BJ (cell line): ENCODE data around the gene DHX38. TPM values are rescaled to one million over a fixed set of nuclear protein-coding genes. Genes with fewer than 3 reads are reported as not detected.

ENCODE experiments used
- CTCF ChIA-PET: fragments of 350-600 bp; formaldehyde crosslinking; extraction: SDS; loops from one replicate; lab custom pipeline; 2021; ENCODE audit warnings: antibody characterized with exemption, inconsistent platforms; lab: Yijun Ruan, JAX
- POLR2A ChIA-PET: fragments of 300-600 bp; sonication (Branson Sonifier 250); formaldehyde crosslinking; extraction: SDS; loops from one replicate; lab custom pipeline; 2021; ENCODE audit warnings: antibody characterized with exemption; lab: Charles Lee
- DNase-seq: peaks from one replicate; pipeline ENCODE4 v3.0.0-alpha.2; 2011; ENCODE audit warnings: low read depth
- H3K27me3 ChIP-seq: 2 replicates; pipeline ENCODE4 v1.6.0; 2011; ENCODE audit warnings: low read length; ENCODE audit not compliant: control insufficient read depth, insufficient read depth
- H3K36me3 ChIP-seq: 2 replicates; pipeline ENCODE4 v1.5.1; 2011; ENCODE audit warnings: low read length; ENCODE audit not compliant: control insufficient read depth, insufficient read depth
- H3K4me3 ChIP-seq: 2 replicates; pipeline ENCODE4 v1.5.1; 2011; ENCODE audit warnings: low read depth, mild to moderate bottlenecking, control low read depth, low read length
- CTCF ChIP-seq: IDR thresholded peaks from 2 replicates; pipeline ENCODE4 v1.5.1; 2011; ENCODE audit warnings: low read depth, mild to moderate bottlenecking, control low read depth, inconsistent platforms, low read length, moderate library complexity; ENCODE audit not compliant: insufficient read depth
- polyA plus RNA-seq: library from polyadenylated mRNA; depleted of rRNA; stranded (reverse); fragments of >200 nt; gene quantifications from 2 replicates; pipeline ENCODE4 v1.2.3, GENCODE V29; 2011

Gene DHX38
- polyA plus RNA-seq, 1 experiment = 37.6 TPM

DNA sequence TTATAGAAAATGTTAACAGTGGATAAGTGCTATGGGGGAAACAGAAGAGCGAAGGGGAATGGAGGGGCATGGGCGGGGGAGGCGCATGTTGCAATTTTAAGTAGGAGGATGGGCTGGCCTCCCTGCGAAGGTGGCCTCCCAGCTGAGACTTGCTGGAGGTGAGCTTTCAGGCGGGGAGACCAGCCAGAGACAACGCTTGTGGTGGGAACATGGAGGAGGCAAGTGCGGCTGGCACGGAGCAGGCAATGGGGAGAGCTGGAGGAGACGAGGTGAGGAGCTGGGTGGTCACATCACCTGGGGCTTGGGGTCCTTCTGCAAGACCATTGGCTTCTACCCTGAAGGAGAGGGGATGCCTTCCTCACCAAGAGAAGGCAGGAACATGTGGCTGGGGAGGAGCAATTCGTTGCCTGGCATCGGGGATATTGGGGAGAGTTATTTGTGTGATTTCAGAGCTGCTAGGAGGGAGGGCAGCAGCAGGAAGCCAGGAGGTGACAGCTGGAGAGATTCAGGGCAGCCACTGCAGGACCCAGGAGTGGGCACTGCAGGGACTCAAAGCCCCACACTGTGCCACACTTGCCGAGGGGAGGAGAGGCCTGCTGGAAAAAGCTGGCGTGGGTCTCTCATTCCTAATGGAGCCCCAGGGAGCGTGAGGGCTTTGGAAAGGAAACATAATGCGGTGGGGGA is 43.9 kb downstream of the DHX38 start:
- TF ChIP-seq CTCF = no peak
- ChIA-PET CTCF (no interaction called here), POLR2A (no interaction called here)

DNA sequence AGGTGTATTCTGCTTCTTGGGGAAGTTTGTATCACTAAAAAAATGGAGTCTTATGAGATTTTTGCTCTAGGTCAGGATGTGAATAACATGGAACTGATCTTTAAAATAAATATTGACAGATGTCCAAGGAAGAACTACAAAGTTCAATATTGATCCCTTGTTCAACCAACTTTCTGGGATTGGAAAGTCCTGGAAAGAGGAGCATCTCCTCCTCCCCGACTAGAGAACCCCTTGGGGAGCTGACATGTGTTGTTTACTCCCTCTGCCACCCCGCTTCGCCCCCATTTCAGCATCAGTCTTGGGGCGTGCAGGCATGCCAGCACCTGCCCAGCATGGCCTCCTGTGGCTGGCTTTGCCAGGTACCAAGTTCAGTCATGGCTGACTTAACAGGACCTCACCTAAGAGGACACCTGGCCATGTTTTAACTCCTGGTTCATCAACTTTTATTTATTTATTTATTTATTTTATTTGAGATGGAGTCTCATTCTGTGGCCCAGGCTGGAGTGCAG is 44.5 kb downstream of the DHX38 start:
- Histone ChIP-seq H3K27me3 (no peaks in the 10 kb centered on the region), H3K36me3 (no peaks in the 10 kb centered on the region), H3K4me3 (no peak overlapping the region)
- no peak for TF ChIP-seq CTCF
- POLR2A ChIA-PET = no interaction called here
- DNase-seq = no peak
- CTCF ChIA-PET = no interaction called here

More for the DNA sequence above, 43.9 kb downstream of the DHX38 start:
- Histone ChIP-seq H3K27me3 (no peaks in the 10 kb centered on the region), H3K4me3 (no peak overlapping the region), H3K36me3 (no peaks in the 10 kb centered on the region)
- DNase-seq = no peak

GRCh38 chr16:72139908-72140307 is 46.3 kb downstream of the DHX38 start:
- ChIA-PET POLR2A (no interaction called here), CTCF (interaction anchor here (1.2 kb wide), 1 partner anchor 15 kb away, joined by 5 read pairs; no protein-coding TSS in a partner anchor)
- Histone ChIP-seq H3K27me3 (no peaks in the 10 kb centered on the region), H3K4me3 (no peak overlapping the region), H3K36me3 (no peaks in the 10 kb centered on the region)
- TF ChIP-seq CTCF = no peak
- no peak for DNase-seq

GRCh38 chr16:72142476-72142875 is 48.8 kb downstream of the DHX38 start:
- Histone ChIP-seq H3K27me3 (no peaks in the 10 kb centered on the region), H3K36me3 (no peaks in the 10 kb centered on the region), H3K4me3 (no peak overlapping the region)
- ChIA-PET CTCF (no interaction called here), POLR2A (no interaction called here)
- no peak for TF ChIP-seq CTCF
- no peak for DNase-seq

GRCh38 chr16:72149676-72150464 is 56.2 kb downstream of the DHX38 start:
- Histone ChIP-seq H3K4me3 (no peak overlapping the region), H3K36me3 (no peaks in the 10 kb centered on the region), H3K27me3 (no peaks in the 10 kb centered on the region)
- POLR2A ChIA-PET = interaction anchor here (0.5 kb wide), 1 partner anchor 1733 kb away, joined by 5 read pairs; no protein-coding TSS in a partner anchor
- DNase-seq = no peak
- no peak for TF ChIP-seq CTCF
- CTCF ChIA-PET = interaction anchor here (1.2 kb wide), 1 partner anchor 22 kb away, joined by 3 read pairs; the partner anchor contains the start of gene PMFBP1
